H1 (cell line): ENCODE measurements around the gene CASK. TPM values are rescaled to one million over a fixed set of nuclear protein-coding genes. Genes with fewer than 3 reads are reported as not detected.

ENCODE experiments used
- CTCF ChIA-PET: fragments of 300-600 bp; sonication (Branson Sonifier 250); formaldehyde crosslinking; loops from one replicate; lab custom pipeline; 2021; ENCODE audit not compliant: partially characterized antibody; lab: Charles Lee
- POLR2A ChIA-PET: fragments of 300-600 bp; sonication (Branson Sonifier 250); formaldehyde crosslinking; loops from one replicate; lab custom pipeline; 2021; ENCODE audit warnings: inconsistent platforms; ENCODE audit not compliant: partially characterized antibody; lab: Charles Lee
- DNase-seq, 2 experiments: peaks; one replicate each; pipeline versions ENCODE4 v3.0.0 to v3.0.0-alpha.2; 2010 to 2022; ENCODE audit warnings: low spot score in 2 of 2, low read depth in 1 of 2, mixed read lengths in 1 of 2
- FAIRE-seq: peaks from 2 replicates; lab custom pipeline; 2011; peaks lifted over from hg19 to GRCh38; lab: Jason Lieb, UNC
- H2AFZ ChIP-seq: 2 replicates; pipeline ENCODE4 v1.8.1; 2012; ENCODE audit warnings: low read length, inconsistent platforms
- H2AK5ac ChIP-seq: 2 replicates; pipeline ENCODE4 v1.6.1; 2013; ENCODE audit warnings: low read depth, low read length
- H2BK120ac ChIP-seq: replicated peaks from 2 replicates; pipeline ENCODE3; 2013; ENCODE audit warnings: low read depth, low read length, inconsistent platforms
- H2BK12ac ChIP-seq: 2 replicates; pipeline ENCODE4 v1.6.1; 2013; ENCODE audit warnings: low read depth, low read length
- H2BK15ac ChIP-seq: 2 replicates; pipeline ENCODE4 v1.6.1; 2013; ENCODE audit warnings: low read length
- H2BK20ac ChIP-seq: 2 replicates; pipeline ENCODE4 v1.6.1; 2013; ENCODE audit warnings: low read length
- H2BK5ac ChIP-seq: 2 replicates; pipeline ENCODE4 v1.6.1; 2013; ENCODE audit warnings: low read depth, low read length
- H3K14ac ChIP-seq: 2 replicates; pipeline ENCODE4 v1.6.1; 2013; ENCODE audit warnings: inconsistent platforms; ENCODE audit not compliant: insufficient read length
- H3K18ac ChIP-seq: 2 replicates; pipeline ENCODE4 v1.6.1; 2013; ENCODE audit warnings: low read length; ENCODE audit errors: extremely low read depth
- H3K23ac ChIP-seq: 2 replicates; pipeline ENCODE4 v1.6.1; 2013; ENCODE audit warnings: inconsistent platforms; ENCODE audit not compliant: insufficient read length
- H3K23me2 ChIP-seq: 2 replicates; pipeline ENCODE4 v1.6.1; 2013; ENCODE audit warnings: low read depth, low read length
- H3K27ac ChIP-seq: 2 replicates; pipeline ENCODE4 v1.6.1; 2011; ENCODE audit warnings: low read depth, low read length, inconsistent platforms
- H3K27me3 ChIP-seq, 4 experiments: replicated peaks in 1 of 4; 1 replicate in 1 of 4; 2 replicates in 3 of 4; pipeline versions ENCODE4 v1.6.1 to v1.8.1; 2011 to 2013; ENCODE audit warnings: low read length in 3 of 4, mild to moderate bottlenecking in 3 of 4, inconsistent platforms in 2 of 4, mixed read lengths in 2 of 4, moderate library complexity in 1 of 4; ENCODE audit not compliant: control insufficient read depth in 3 of 4, insufficient read depth in 3 of 4; ENCODE audit errors: extremely low read depth in 1 of 4
- H3K36me3 ChIP-seq, 4 experiments: 2 replicates each; pipeline versions ENCODE4 v1.6.1 to v1.8.1; 2011 to 2013; ENCODE audit warnings: mild to moderate bottlenecking in 4 of 4, low read length in 3 of 4, moderate library complexity in 2 of 4, control low read depth in 1 of 4, inconsistent platforms in 1 of 4; ENCODE audit not compliant: insufficient read depth in 4 of 4, control insufficient read depth in 2 of 4
- H3K4ac ChIP-seq: replicated peaks from 2 replicates; pipeline ENCODE3; 2013; ENCODE audit warnings: low read length, low read depth, mixed read lengths, inconsistent platforms; ENCODE audit not compliant: insufficient read length
- H3K4me1 ChIP-seq, 4 experiments: replicated peaks in 1 of 4; 1 replicate in 1 of 4; 2 replicates in 3 of 4; pipeline versions ENCODE4 v1.6.1 to v1.8.1; 2011 to 2013; ENCODE audit warnings: low read length in 3 of 4, inconsistent platforms in 2 of 4, mixed read lengths in 1 of 4; ENCODE audit not compliant: insufficient read depth in 4 of 4, control insufficient read depth in 3 of 4
- H3K4me2 ChIP-seq, 2 experiments: 2 replicates each; pipeline versions ENCODE4 v1.6.1 to v1.8.1; 2011 to 2013; ENCODE audit warnings: low read depth in 2 of 2, low read length in 2 of 2, control low read depth in 1 of 2, inconsistent platforms in 1 of 2, mild to moderate bottlenecking in 1 of 2; ENCODE audit not compliant: insufficient read depth in 1 of 2
- H3K4me3 ChIP-seq, 4 experiments: fragments of 200-600, 300-600 bp in 1 of 4; sonication (generic), shearing (Covaris generic), sonication (Bioruptor Twin) in 1 of 4; 2 replicates each; pipeline versions ENCODE4 v1.5.1 to v1.8.1; 2011 to 2016; ENCODE audit warnings: low read length in 4 of 4, low read depth in 3 of 4, control low read depth in 2 of 4, inconsistent platforms in 2 of 4, mild to moderate bottlenecking in 2 of 4, mixed read lengths in 1 of 4, moderate library complexity in 1 of 4; ENCODE audit not compliant: insufficient read depth in 2 of 4; ENCODE audit errors: extremely low read depth in 1 of 4
- H3K56ac ChIP-seq: replicated peaks from 2 replicates; pipeline ENCODE3; 2013; ENCODE audit warnings: low read depth, mild to moderate bottlenecking, mixed read lengths, low read length, inconsistent platforms; ENCODE audit not compliant: insufficient read length
- H3K79me1 ChIP-seq: 2 replicates; pipeline ENCODE4 v1.6.1; 2013; ENCODE audit warnings: low read depth, low read length, control low read depth
- H3K79me2 ChIP-seq, 2 experiments: 2 replicates each; pipeline versions ENCODE4 v1.6.1 to v1.8.1; 2012 to 2013; ENCODE audit warnings: low read length in 2 of 2, mild to moderate bottlenecking in 2 of 2, inconsistent platforms in 1 of 2; ENCODE audit not compliant: insufficient read depth in 2 of 2, control insufficient read depth in 1 of 2
- H3K9ac ChIP-seq, 4 experiments: replicated peaks in 1 of 4; 1 replicate in 1 of 4; 2 replicates in 3 of 4; pipeline versions ENCODE4 v1.6.1 to v1.8.1; 2011 to 2013; ENCODE audit warnings: low read depth in 3 of 4, low read length in 3 of 4, control low read depth in 2 of 4, mild to moderate bottlenecking in 2 of 4, moderate library complexity in 2 of 4, inconsistent platforms in 1 of 4; ENCODE audit errors: extremely low read depth in 1 of 4
- H3K9me3 ChIP-seq, 2 experiments: 2 replicates each; pipeline versions ENCODE4 v1.6.1 to v1.8.1; 2012 to 2013; ENCODE audit warnings: mild to moderate bottlenecking in 2 of 2, moderate library complexity in 2 of 2, control low read depth in 1 of 2, inconsistent platforms in 1 of 2, low read depth in 1 of 2, low read length in 1 of 2, mixed read lengths in 1 of 2; ENCODE audit not compliant: insufficient read depth in 2 of 2
- H4K20me1 ChIP-seq, 2 experiments: replicated peaks in 1 of 2; 2 replicates each; pipeline versions ENCODE3 to v1.8.1; 2011 to 2013; ENCODE audit warnings: inconsistent platforms in 2 of 2, low read length in 2 of 2, mild to moderate bottlenecking in 1 of 2; ENCODE audit not compliant: insufficient read depth in 2 of 2, control insufficient read depth in 1 of 2
- H4K5ac ChIP-seq: 2 replicates; pipeline ENCODE4 v1.6.1; 2013; ENCODE audit warnings: low read length, low read depth, mixed read lengths, inconsistent platforms; ENCODE audit not compliant: insufficient read length
- H4K8ac ChIP-seq: 2 replicates; pipeline ENCODE4 v1.8.0; 2013; ENCODE audit warnings: mild to moderate bottlenecking, moderate library complexity, low read length, inconsistent platforms; ENCODE audit not compliant: insufficient read depth; ENCODE audit errors: extremely low read depth
- H4K91ac ChIP-seq: replicated peaks from 2 replicates; pipeline ENCODE3; 2013; ENCODE audit warnings: low read length, mixed read lengths, inconsistent platforms; ENCODE audit not compliant: insufficient read length
- CBX8 ChIP-seq: fragments of 300-800, 300-1000 bp; sonication (generic); IDR thresholded peaks from 2 replicates; pipeline ENCODE4 v1.7.1; 2016; ENCODE audit warnings: low read depth, low read length, borderline replicate concordance
- EZH2 ChIP-seq: fragments of 200-600 bp; sonication (generic); IDR thresholded peaks from 2 replicates; pipeline ENCODE4 v1.7.1; 2012; ENCODE audit warnings: low read depth, mild to moderate bottlenecking, moderate library complexity, low read length, inconsistent platforms; ENCODE audit not compliant: severe bottlenecking
- FOSL1 ChIP-seq: IDR thresholded peaks from 2 replicates; pipeline ENCODE4 v1.6.1; 2011; ENCODE audit warnings: mild to moderate bottlenecking, low read depth, low read length, moderate library complexity; ENCODE audit not compliant: insufficient read depth
- PHF8 ChIP-seq: fragments of 200-600 bp; sonication (generic); conservative IDR thresholded peaks from 2 replicates; pipeline ENCODE4 v1.7.1; 2012; ENCODE audit warnings: low read depth, mild to moderate bottlenecking, inconsistent platforms, low read length, moderate library complexity
- POU5F1 ChIP-seq: IDR thresholded peaks from 2 replicates; pipeline ENCODE4 v1.6.1; 2011; ENCODE audit warnings: low read depth, mild to moderate bottlenecking, low read length, moderate library complexity
- RFX5 ChIP-seq: IDR thresholded peaks from 2 replicates; pipeline ENCODE4 v1.6.1; 2011; ENCODE audit warnings: low read depth, low read length, improper control_type of control experiment, borderline replicate concordance
- SP4 ChIP-seq: IDR thresholded peaks from 2 replicates; pipeline ENCODE4 v1.6.1; 2012; ENCODE audit warnings: low read length, inconsistent platforms
- TAF7 ChIP-seq: optimal IDR thresholded peaks from 2 replicates; pipeline ENCODE3; 2011; ENCODE audit warnings: low read depth, mild to moderate bottlenecking, inconsistent platforms, low read length, moderate library complexity, borderline replicate concordance
- TEAD4 ChIP-seq: IDR thresholded peaks from 2 replicates; pipeline ENCODE4 v1.6.1; 2012; ENCODE audit warnings: low read depth, low read length, inconsistent platforms, mixed read lengths
- USF2 ChIP-seq: IDR thresholded peaks from 2 replicates; pipeline ENCODE4 v1.6.1; 2011; ENCODE audit warnings: low read length, improper control_type of control experiment
- WGBS, 2 experiments: shearing (Covaris generic) in 1 of 2; methylation state at CpG; one replicate each; pipeline versions ENCODE4 v1.1.6 to v1.1.7; 2013 to 2015; ENCODE audit warnings: low lambda C conversion rate in 2 of 2, mixed read lengths in 2 of 2, inconsistent platforms in 1 of 2, low coverage in 1 of 2, missing lambda C conversion rate in 1 of 2; ENCODE audit not compliant: insufficient replicate concordance in 2 of 2, insufficient coverage in 1 of 2, insufficient read length in 1 of 2; ENCODE audit errors: extremely low coverage in 1 of 2, missing lambda C conversion rate in 1 of 2; 5-methylcytosine and 5-hydroxymethylcytosine counted together
- polyA plus RNA-seq, 7 experiments: library from polyadenylated mRNA; depleted of rRNA in 3 of 7; stranded (reverse) in 5 of 7; unstranded in 2 of 7; fragments of >200 nt in 5 of 7; fragments of 200-250 nt in 2 of 7; gene quantifications; 1 replicate in 5 of 7; 2 replicates in 1 of 7; 4 replicates in 1 of 7; pipeline versions ENCODE4 v1.2.1 to v1.2.3, GENCODE V29; 2011 to 2013; ENCODE audit warnings: missing spikeins in 2 of 7, mixed read lengths in 2 of 7
- total RNA-seq: library from RNA; stranded (reverse); fragmentation: NEBNext Ultra II Directional; extraction: Animal tissue kit (Norgen Biotek cat#: 25700); gene quantifications from 2 replicates; pipeline ENCODE4 v1.2.1, GENCODE V29; 2021
- TF ChIP-seq, protein P1 (sequence below), 3 experiments: IDR thresholded peaks; 1 replicate in 2 of 3; 2 replicates in 1 of 3; pipeline versions ENCODE4 v1.5.1 to v1.6.1; 2011; ENCODE audit warnings: low read length in 3 of 3, mild to moderate bottlenecking in 3 of 3, inconsistent platforms in 2 of 3, low read depth in 1 of 3, moderate library complexity in 1 of 3; ENCODE audit not compliant: insufficient read depth in 1 of 3; ENCODE audit errors: control extremely low read depth in 1 of 3

The CASK gene
- total and polyA plus RNA-seq, 2 of the 8 experiments (the other 6 are each of a cell fraction or from before 2014, with no cell fraction given), result 21.6 to 55.1 TPM

GRCh38 chrX:41538707-41539106 is 384.6 kb downstream of the CASK start:
- no peaks in the 10 kb centered on the region for H3K79me1 ChIP-seq
- no peaks in the 10 kb centered on the region for H4K20me1 ChIP-seq
- H2AFZ ChIP-seq, result no peak overlapping the region
- H3K9me3 ChIP-seq, result no peaks in the 10 kb centered on the region
- no peak overlapping the region for H3K4me3 ChIP-seq
- no peak overlapping the region for H3K27ac ChIP-seq
- H2BK120ac ChIP-seq, result no peak overlapping the region
- H2BK20ac ChIP-seq, result no peak overlapping the region
- no peak overlapping the region for H3K4ac ChIP-seq
- H2BK15ac ChIP-seq, result no peak overlapping the region
- DNase-seq (no peak), FAIRE-seq (no peak)
- CTCF ChIA-PET, result no interaction called here
- no peaks in the 10 kb centered on the region for H3K23me2 ChIP-seq
- no peak overlapping the region for H4K8ac ChIP-seq
- no peak overlapping the region for H4K5ac ChIP-seq
- H2BK12ac ChIP-seq, result no peak overlapping the region
- no peak overlapping the region for H3K18ac ChIP-seq
- no peaks in the 10 kb centered on the region for H3K79me2 ChIP-seq
- POLR2A ChIA-PET, result no interaction called here
- no peak overlapping the region for H4K91ac ChIP-seq
- 92% methylated on average over 4 of the region's 4 CpGs; no CpG with 5 or more reads in 1 of the 2 experiments for WGBS, 2 experiments
- no peak overlapping the region for H3K23ac ChIP-seq
- no peak overlapping the region for H3K14ac ChIP-seq
- no peak overlapping the region for H3K56ac ChIP-seq
- no peak overlapping the region for H2BK5ac ChIP-seq
- H3K4me2 ChIP-seq, result no peak overlapping the region
- no peaks in the 10 kb centered on the region; a peak in 1 of 8 replicates for H3K36me3 ChIP-seq
- H3K4me1 ChIP-seq, result no peaks in the 10 kb centered on the region
- no peak overlapping the region for H2AK5ac ChIP-seq
- H3K27me3 ChIP-seq, result no peaks in the 10 kb centered on the region
- no peak overlapping the region for H3K9ac ChIP-seq
- no peak for TF ChIP-seq FOSL1
- no peak for TF ChIP-seq TAF7
- TF ChIP-seq RFX5, result no peak
- TF ChIP-seq, protein P1, sequence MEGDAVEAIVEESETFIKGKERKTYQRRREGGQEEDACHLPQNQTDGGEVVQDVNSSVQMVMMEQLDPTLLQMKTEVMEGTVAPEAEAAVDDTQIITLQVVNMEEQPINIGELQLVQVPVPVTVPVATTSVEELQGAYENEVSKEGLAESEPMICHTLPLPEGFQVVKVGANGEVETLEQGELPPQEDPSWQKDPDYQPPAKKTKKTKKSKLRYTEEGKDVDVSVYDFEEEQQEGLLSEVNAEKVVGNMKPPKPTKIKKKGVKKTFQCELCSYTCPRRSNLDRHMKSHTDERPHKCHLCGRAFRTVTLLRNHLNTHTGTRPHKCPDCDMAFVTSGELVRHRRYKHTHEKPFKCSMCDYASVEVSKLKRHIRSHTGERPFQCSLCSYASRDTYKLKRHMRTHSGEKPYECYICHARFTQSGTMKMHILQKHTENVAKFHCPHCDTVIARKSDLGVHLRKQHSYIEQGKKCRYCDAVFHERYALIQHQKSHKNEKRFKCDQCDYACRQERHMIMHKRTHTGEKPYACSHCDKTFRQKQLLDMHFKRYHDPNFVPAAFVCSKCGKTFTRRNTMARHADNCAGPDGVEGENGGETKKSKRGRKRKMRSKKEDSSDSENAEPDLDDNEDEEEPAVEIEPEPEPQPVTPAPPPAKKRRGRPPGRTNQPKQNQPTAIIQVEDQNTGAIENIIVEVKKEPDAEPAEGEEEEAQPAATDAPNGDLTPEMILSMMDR (IDR thresholded peaks at IDR 0.05; ENCODE audit: control extremely low read depth in 1 of 3, insufficient read depth in 1 of 3, low read depth in 1 of 3, low read length in 3 of 3), result no peak
- no peak for TF ChIP-seq POU5F1
- TF ChIP-seq USF2, result no peak
- no peak for TF ChIP-seq SP4
- TF ChIP-seq TEAD4, result no peak
- TF ChIP-seq EZH2, result no peak
- TF ChIP-seq CBX8, result no peak
- no peak for TF ChIP-seq PHF8
